Endothelial cell of umbilical vein (primary cell): ENCODE results near the gene PDE3B. TPM values are rescaled to one million over a fixed set of nuclear protein-coding genes. Genes with fewer than 3 reads are reported as not detected.

Experiments
- BruUV-seq: library from RNA; stranded (reverse); fragments of 400-500 nt; replicated peaks from 2 replicates; lab custom pipeline; 2021; lab: Mats Ljungman, UMichigan
- CTCF ChIA-PET: fragments of 300-600, 350-600 bp; sonication (Branson Sonifier 250); formaldehyde crosslinking; loops from one replicate; lab custom pipeline; 2021; ENCODE audit warnings: antibody characterized with exemption, inconsistent platforms; lab: Charles Lee
- POLR2A ChIA-PET: fragments of 300-600, 350-600 bp; sonication (Branson Sonifier 250); formaldehyde crosslinking; loops from one replicate; lab custom pipeline; 2021; ENCODE audit warnings: antibody characterized with exemption, inconsistent platforms; lab: Charles Lee
- DNase-seq: peaks from one replicate; pipeline ENCODE4 v3.0.0-alpha.2; 2011; ENCODE audit warnings: low read depth, low spot score
- FAIRE-seq: peaks from 2 replicates; lab custom pipeline; 2011; peaks lifted over from hg19 to GRCh38; lab: Jason Lieb, UNC
- H2AFZ ChIP-seq: 2 replicates; pipeline ENCODE4 v1.6.0; 2012; ENCODE audit warnings: low read depth, low read length, control low read depth, inconsistent platforms
- H3K27ac ChIP-seq: 2 replicates; pipeline ENCODE4 v1.5.1; 2011; ENCODE audit warnings: low read depth, mild to moderate bottlenecking, control low read depth, low read length, moderate library complexity; ENCODE audit not compliant: insufficient read depth
- H3K27me3 ChIP-seq, 2 experiments: 2 replicates each; pipeline versions ENCODE4 v1.6.0 to v1.6.1; 2011; ENCODE audit warnings: low read length in 2 of 2, mixed read lengths in 1 of 2; ENCODE audit not compliant: control insufficient read depth in 2 of 2, insufficient read depth in 2 of 2
- H3K36me3 ChIP-seq, 2 experiments: 2 replicates in 1 of 2; 3 replicates in 1 of 2; pipeline ENCODE4 v1.5.1; 2011; ENCODE audit warnings: low read length in 2 of 2, mild to moderate bottlenecking in 1 of 2, moderate library complexity in 1 of 2; ENCODE audit not compliant: control insufficient read depth in 2 of 2, insufficient read depth in 2 of 2; ENCODE audit errors: extremely low read depth in 1 of 2
- H3K4me1 ChIP-seq: 3 replicates; pipeline ENCODE4 v1.5.1; 2011; ENCODE audit warnings: mild to moderate bottlenecking, low read length; ENCODE audit not compliant: control insufficient read depth, insufficient read depth; ENCODE audit errors: extremely low read depth
- H3K4me2 ChIP-seq: 2 replicates; pipeline ENCODE4 v1.6.1; 2011; ENCODE audit warnings: low read length, control low read depth, mixed read lengths; ENCODE audit not compliant: insufficient read depth
- H3K4me3 ChIP-seq, 3 experiments: fragments of 200-600 bp in 1 of 3; sonication (generic), shearing (Covaris generic) in 1 of 3; replicated peaks in 1 of 3; 2 replicates each; pipeline ENCODE4 v1.5.1; 2011 to 2016; ENCODE audit warnings: control low read depth in 3 of 3, low read length in 3 of 3, mild to moderate bottlenecking in 2 of 3, inconsistent platforms in 1 of 3, low read depth in 1 of 3, moderate library complexity in 1 of 3; ENCODE audit not compliant: insufficient read depth in 1 of 3
- H3K79me2 ChIP-seq: 2 replicates; pipeline ENCODE4 v1.6.0; 2012; ENCODE audit warnings: low read length, inconsistent platforms; ENCODE audit not compliant: control insufficient read depth, insufficient read depth
- H3K9ac ChIP-seq: replicated peaks from 2 replicates; pipeline ENCODE3; 2011; ENCODE audit warnings: low read length, control low read depth; ENCODE audit not compliant: insufficient read depth; ENCODE audit errors: extremely low read depth
- H3K9me1 ChIP-seq: replicated peaks from 3 replicates; pipeline ENCODE4 v1.6.0; 2011; ENCODE audit warnings: mild to moderate bottlenecking, low read length; ENCODE audit not compliant: control insufficient read depth, insufficient read depth; ENCODE audit errors: extremely low read depth
- H3K9me3 ChIP-seq: replicated peaks from 2 replicates; pipeline ENCODE4 v1.5.1; 2012; ENCODE audit warnings: low read length, inconsistent platforms; ENCODE audit not compliant: control insufficient read depth, insufficient read depth
- H4K20me1 ChIP-seq: replicated peaks from 2 replicates; pipeline ENCODE3; 2011; ENCODE audit warnings: mild to moderate bottlenecking, low read length; ENCODE audit not compliant: control insufficient read depth, insufficient read depth; ENCODE audit errors: extremely low read depth
- CTCF ChIP-seq, 2 donors: IDR thresholded peaks; 1 replicate in 1 of 2; 2 replicates in 1 of 2; pipeline ENCODE4 v1.5.1; 2011; ENCODE audit warnings: low read length in 2 of 2, mild to moderate bottlenecking in 2 of 2, moderate library complexity in 2 of 2, control low read depth in 1 of 2, inconsistent platforms in 1 of 2, low read depth in 1 of 2; ENCODE audit not compliant: insufficient read depth in 1 of 2; ENCODE audit errors: extremely low read depth in 1 of 2
- EZH2 ChIP-seq: IDR thresholded peaks from 2 replicates; pipeline ENCODE4 v1.6.1; 2012; ENCODE audit warnings: borderline replicate concordance, low read depth, mild to moderate bottlenecking, moderate library complexity, low read length, inconsistent platforms; ENCODE audit not compliant: severe bottlenecking
- FOS ChIP-seq: IDR thresholded peaks from 2 replicates; pipeline ENCODE4 v1.6.1; 2011; ENCODE audit warnings: mild to moderate bottlenecking, low read length, moderate library complexity, borderline replicate concordance; ENCODE audit not compliant: insufficient read depth
- GATA2 ChIP-seq: IDR thresholded peaks from 2 replicates; pipeline ENCODE4 v1.7.0; 2011; ENCODE audit warnings: low read depth, mild to moderate bottlenecking, moderate library complexity, mixed read lengths, low read length; ENCODE audit not compliant: insufficient read length, insufficient read depth
- JUN ChIP-seq: IDR thresholded peaks from 2 replicates; pipeline ENCODE4 v1.6.1; 2011; ENCODE audit warnings: borderline replicate concordance, low read depth; ENCODE audit not compliant: insufficient read length, insufficient read depth
- MAX ChIP-seq: IDR thresholded peaks from 2 replicates; pipeline ENCODE4 v1.6.1; 2011; ENCODE audit not compliant: insufficient read depth, insufficient read length
- MYC ChIP-seq: IDR thresholded peaks from one replicate; pipeline ENCODE4 v1.6.1; 2011; ENCODE audit warnings: mild to moderate bottlenecking, low read depth, low read length
- POLR2A ChIP-seq: IDR thresholded peaks from 2 replicates; pipeline ENCODE4 v1.6.1; 2012; ENCODE audit warnings: low read depth, mild to moderate bottlenecking, control low read depth, low read length
- POLR2AphosphoS5 ChIP-seq: IDR thresholded peaks from 2 replicates; pipeline ENCODE4 v1.6.1; 2012; ENCODE audit warnings: low read depth, mild to moderate bottlenecking, control low read depth, low read length, moderate library complexity; ENCODE audit not compliant: insufficient read depth
- dilution Hi-C: fragments of 300-500 bp; cut with MboI; formaldehyde crosslinking; loops from one replicate; pipeline ENCODE4 v1.15.0; 2019; ENCODE audit warnings: low sequenced_read_pairs; ENCODE audit not compliant: extremely low pct_ligation_motif_present
- intact Hi-C: fragments of 100-400 bp; cut with micrococcal nuclease; formaldehyde crosslinking; loops from one replicate; pipeline ENCODE4 v1.10.0; 2022
- polyA plus RNA-seq, 4 experiments: library from polyadenylated mRNA; depleted of rRNA in 3 of 4; stranded (reverse) in 3 of 4; unstranded in 1 of 4; fragments of >200 nt; gene quantifications; 2 replicates each; pipeline versions ENCODE4 v1.2.1 to v1.2.3, GENCODE V29; 2011 to 2012; ENCODE audit warnings: missing spikeins in 1 of 4
- total RNA-seq: library from RNA; stranded (reverse); gene quantifications from 2 replicates; pipeline ENCODE4 v1.2.3, GENCODE V29; 2021

PDE3B gene
- total and polyA plus RNA-seq, 2 donors (not counting 3 experiments of a cell fraction or from before 2014, with no cell fraction given): 0.26 to 1.9 TPM

DNA sequence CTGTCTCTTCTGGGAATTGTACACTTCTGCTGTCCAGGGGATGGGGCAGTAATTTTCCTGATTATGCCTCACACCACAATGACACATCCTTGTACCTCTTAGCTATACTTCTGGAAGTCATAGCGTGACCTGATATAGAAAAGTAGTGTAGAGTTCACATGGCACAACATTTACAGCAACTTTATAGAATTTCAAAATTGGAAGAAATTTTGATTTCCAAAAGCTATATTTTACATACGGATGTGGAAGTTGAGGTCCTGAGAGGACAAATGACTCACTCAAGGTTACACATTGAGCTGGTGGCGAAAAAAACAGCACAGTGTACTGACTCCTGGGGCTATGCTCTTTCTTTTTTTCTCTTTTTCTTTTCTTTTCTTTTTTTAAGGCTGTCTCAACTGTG is 254.8 kb downstream of the PDE3B start:
- DNase-seq (no peak), FAIRE-seq (no peak)
- dilution Hi-C loops: no loop called here
- Histone ChIP-seq H3K4me2 (no peak overlapping the region), H3K27ac (no peak overlapping the region), H3K36me3 (no peaks in the 10 kb centered on the region), H3K27me3 (no peaks in the 10 kb centered on the region), H3K4me1 (peaks cover 7% of the 10 kb centered on the region), H3K79me2 (no peaks in the 10 kb centered on the region), H3K9ac (no peak overlapping the region), H2AFZ (no peak overlapping the region), H3K9me3 (no peaks in the 10 kb centered on the region), H4K20me1 (no peaks in the 10 kb centered on the region), H3K9me1 (no peaks in the 10 kb centered on the region), H3K4me3 (no peak overlapping the region)
- no peak for TF ChIP-seq GATA2
- no peak for TF ChIP-seq POLR2A
- no peak for TF ChIP-seq CTCF (IDR thresholded peaks at IDR 0.05; ENCODE audit: extremely low read depth in 1 of 2, insufficient read depth in 1 of 2, low read depth in 1 of 2, low read length in 2 of 2)
- no peak for TF ChIP-seq POLR2AphosphoS5
- TF ChIP-seq MAX: no peak
- TF ChIP-seq MYC: no peak
- no peak for TF ChIP-seq JUN
- TF ChIP-seq FOS: no peak
- TF ChIP-seq EZH2: no peak
- ChIA-PET POLR2A (no interaction called here), CTCF (interaction anchor here (1.8 to 2.4 kb wide), 2 partner anchors 10 to 109 kb away, joined by 12 to 34 read pairs; no protein-coding TSS in a partner anchor)
- no TSS peak for BruUV-seq
- intact Hi-C loops: no loop called here
